Lower lobe of right lung (tissue), 2 donors: ENCODE measurements around the gene CACNA2D1. TPM values are rescaled to one million over a fixed set of nuclear protein-coding genes. Genes with fewer than 3 reads are reported as not detected.

Experiments used
- ATAC-seq, 2 donors: fragments of 200-7000 bp; cut with Tn5 transposase; one replicate each; pipeline ENCODE4 v1.9.1; 2020 to 2022; ENCODE audit warnings: mild to moderate bottlenecking in 2 of 2, moderate library complexity in 2 of 2
- DNase-seq: peaks from one replicate; pipeline ENCODE4 v3.0.0-alpha.2; 2020
- H3K27ac ChIP-seq: fragments of 200-600 bp; one replicate; pipeline ENCODE4 v1.8.0; 2022
- H3K27me3 ChIP-seq: fragments of 200-600 bp; one replicate; pipeline ENCODE4 v1.8.0; 2022; ENCODE audit warnings: low read depth
- H3K36me3 ChIP-seq: fragments of 200-600 bp; one replicate; pipeline ENCODE4 v1.8.0; 2022; ENCODE audit warnings: mild to moderate bottlenecking
- H3K4me1 ChIP-seq: fragments of 200-600 bp; one replicate; pipeline ENCODE4 v1.8.0; 2022
- H3K4me3 ChIP-seq: fragments of 200-600 bp; one replicate; pipeline ENCODE4 v1.8.0; 2022; ENCODE audit warnings: mild to moderate bottlenecking
- H3K9me3 ChIP-seq: fragments of 200-600 bp; one replicate; pipeline ENCODE4 v1.8.0; 2022
- CTCF ChIP-seq: fragments of 200-600 bp; IDR thresholded peaks from one replicate; pipeline ENCODE4 v1.8.0; 2022; ENCODE audit warnings: antibody characterized with exemption, mild to moderate bottlenecking
- intact Hi-C: fragments of 100-400 bp; cut with DNase I; formaldehyde crosslinking; loops from one replicate; pipeline ENCODE4 v1.11.0; 2022
- total RNA-seq: library from RNA; stranded (reverse); fragmentation: NEBNext Ultra II Directional; extraction: Animal tissue kit (Norgen Biotek cat#: 25700); gene quantifications from one replicate; pipeline ENCODE4 v1.2.1, GENCODE V29; 2021
- donor health status: DM: no; HTN: yes; CAD: no; lungs with severe emphysema.

Gene CACNA2D1
- total RNA-seq, 1 donor from 2014 or later = 12.5 TPM

- no peaks in the 10 kb centered on the region for H3K4me1 ChIP-seq
- H3K36me3 ChIP-seq = no peaks in the 10 kb centered on the region
- DNase-seq (no peak), ATAC-seq (no peak)
- intact Hi-C loops = no loop called here
- no peak for TF ChIP-seq CTCF
- H3K4me3 ChIP-seq = no peak overlapping the region
- no peak overlapping the region for H3K27ac ChIP-seq
- H3K27me3 ChIP-seq = no peaks in the 10 kb centered on the region
- H3K9me3 ChIP-seq = no peaks in the 10 kb centered on the region
Observed at GRCh38 chr7:82007315-82007714, 436.3 kb downstream of the CACNA2D1 start.

GRCh38 chr7:82005056-82005455 lies 438.5 kb downstream of the CACNA2D1 start:
- no peaks in the 10 kb centered on the region for H3K27me3 ChIP-seq

GRCh38 chr7:81993186-81993585 lies 450.4 kb downstream of the CACNA2D1 start:
- DNase-seq (no peak), ATAC-seq (no peak)
- H3K9me3 ChIP-seq = no peaks in the 10 kb centered on the region
- H3K27me3 ChIP-seq = no peaks in the 10 kb centered on the region
- H3K27ac ChIP-seq = no peak overlapping the region
- no peaks in the 10 kb centered on the region for H3K36me3 ChIP-seq
- no peak overlapping the region for H3K4me3 ChIP-seq
- no peaks in the 10 kb centered on the region for H3K4me1 ChIP-seq
- intact Hi-C loops = no loop called here
- no peak for TF ChIP-seq CTCF

More at GRCh38 chr7:82005056-82005455, 438.5 kb downstream of the CACNA2D1 start:
- no peaks in the 10 kb centered on the region for H3K4me1 ChIP-seq
- DNase-seq = no peak
- intact Hi-C loops = no loop called here
- ATAC-seq = no peak
- no peak for TF ChIP-seq CTCF
- H3K27ac ChIP-seq = no peak overlapping the region
- no peaks in the 10 kb centered on the region for H3K36me3 ChIP-seq
- H3K9me3 ChIP-seq = no peaks in the 10 kb centered on the region
- H3K4me3 ChIP-seq = no peak overlapping the region

- Histone ChIP-seq H3K27me3 (no peaks in the 10 kb centered on the region), H3K9me3 (no peaks in the 10 kb centered on the region), H3K27ac (no peak overlapping the region), H3K4me3 (no peak overlapping the region), H3K4me1 (no peaks in the 10 kb centered on the region), H3K36me3 (no peaks in the 10 kb centered on the region)
- intact Hi-C loops = no loop called here
- ATAC-seq (no peak), DNase-seq (no peak)
- TF ChIP-seq CTCF = no peak
Observed at GRCh38 chr7:81990395-81990794, 453.2 kb downstream of the CACNA2D1 start.

DNA sequence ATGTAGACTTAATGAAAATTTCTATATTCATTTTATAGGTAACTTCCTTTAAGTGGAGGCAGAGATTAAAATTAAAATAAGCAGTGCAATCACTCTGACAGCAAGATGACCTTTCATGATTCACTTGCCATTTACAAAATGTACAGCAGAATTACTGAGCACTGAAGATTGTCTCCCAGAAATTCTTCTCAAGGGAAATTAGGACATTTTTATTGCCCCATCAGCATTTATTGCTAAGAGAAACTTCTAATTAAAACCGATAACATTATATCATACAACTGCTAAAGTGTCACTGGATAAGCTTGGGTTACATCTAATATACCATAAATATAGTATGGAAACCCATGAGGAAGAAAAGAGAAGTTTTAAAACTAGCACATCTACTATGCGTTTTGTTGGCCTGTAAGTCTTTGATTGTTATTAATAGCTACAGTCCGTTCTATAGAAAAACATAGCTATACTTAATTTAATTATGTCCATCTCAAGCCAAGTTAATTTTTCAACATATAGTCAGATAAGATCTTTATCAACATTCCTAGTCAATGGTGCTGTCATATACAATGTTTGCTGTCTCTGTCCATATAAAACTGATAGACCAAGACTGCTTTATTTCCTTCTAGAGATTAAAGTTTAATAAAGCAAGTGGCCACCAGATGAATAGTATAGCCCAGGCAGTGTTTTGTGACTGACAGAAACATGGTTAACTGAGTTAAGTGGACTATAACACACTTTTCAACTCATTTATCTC lies 456.7 kb downstream of the CACNA2D1 start:
- no peak for ATAC-seq
- Histone ChIP-seq H3K4me1 (no peaks in the 10 kb centered on the region), H3K27ac (no peak overlapping the region), H3K36me3 (no peaks in the 10 kb centered on the region), H3K27me3 (no peaks in the 10 kb centered on the region), H3K9me3 (no peaks in the 10 kb centered on the region), H3K4me3 (no peak overlapping the region)
- DNase-seq = no peak
- intact Hi-C loops = no loop called here
- no peak for TF ChIP-seq CTCF
